ENCODE results near the gene GRAP2. TPM values are rescaled to one million over a fixed set of nuclear protein-coding genes. Genes with fewer than 3 reads are reported as not detected.

The GRAP2 gene
- total RNA-seq, 1 experiment from 2014 or later: 0.42 TPM

DNA sequence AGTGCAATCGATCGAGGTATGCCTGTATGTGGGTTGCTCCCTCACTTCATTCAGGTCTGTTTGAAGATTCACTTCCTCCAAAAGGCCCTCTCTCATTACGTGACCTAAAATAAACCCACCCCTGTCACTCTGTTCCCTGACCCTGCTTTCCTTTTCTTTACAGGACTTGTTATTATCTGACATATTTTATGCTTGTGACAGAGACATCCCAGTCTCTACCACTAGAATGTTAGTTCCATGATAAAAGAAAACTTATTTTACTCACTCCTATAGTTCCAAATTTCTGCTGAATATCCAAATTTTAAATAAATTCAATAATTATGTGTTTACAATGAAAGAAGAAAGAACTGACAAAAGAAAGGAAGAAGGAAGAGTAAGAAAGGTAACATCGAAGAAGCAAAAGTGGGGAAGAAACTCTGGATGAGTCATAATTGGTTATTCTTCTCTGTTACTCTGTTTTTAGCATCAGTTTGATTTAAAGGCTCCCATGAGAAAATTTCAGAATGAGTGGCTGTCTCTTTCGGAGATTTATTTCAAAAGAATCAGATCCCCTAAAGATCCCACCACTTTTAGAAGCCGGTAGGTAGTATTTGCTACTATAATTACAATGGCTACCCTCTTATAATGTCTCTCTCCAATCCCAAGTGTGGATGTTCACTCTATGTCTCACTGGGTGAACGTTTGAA lies 40.8 kb upstream of the GRAP2 start (continued):
- TF ChIP-seq, protein P1, sequence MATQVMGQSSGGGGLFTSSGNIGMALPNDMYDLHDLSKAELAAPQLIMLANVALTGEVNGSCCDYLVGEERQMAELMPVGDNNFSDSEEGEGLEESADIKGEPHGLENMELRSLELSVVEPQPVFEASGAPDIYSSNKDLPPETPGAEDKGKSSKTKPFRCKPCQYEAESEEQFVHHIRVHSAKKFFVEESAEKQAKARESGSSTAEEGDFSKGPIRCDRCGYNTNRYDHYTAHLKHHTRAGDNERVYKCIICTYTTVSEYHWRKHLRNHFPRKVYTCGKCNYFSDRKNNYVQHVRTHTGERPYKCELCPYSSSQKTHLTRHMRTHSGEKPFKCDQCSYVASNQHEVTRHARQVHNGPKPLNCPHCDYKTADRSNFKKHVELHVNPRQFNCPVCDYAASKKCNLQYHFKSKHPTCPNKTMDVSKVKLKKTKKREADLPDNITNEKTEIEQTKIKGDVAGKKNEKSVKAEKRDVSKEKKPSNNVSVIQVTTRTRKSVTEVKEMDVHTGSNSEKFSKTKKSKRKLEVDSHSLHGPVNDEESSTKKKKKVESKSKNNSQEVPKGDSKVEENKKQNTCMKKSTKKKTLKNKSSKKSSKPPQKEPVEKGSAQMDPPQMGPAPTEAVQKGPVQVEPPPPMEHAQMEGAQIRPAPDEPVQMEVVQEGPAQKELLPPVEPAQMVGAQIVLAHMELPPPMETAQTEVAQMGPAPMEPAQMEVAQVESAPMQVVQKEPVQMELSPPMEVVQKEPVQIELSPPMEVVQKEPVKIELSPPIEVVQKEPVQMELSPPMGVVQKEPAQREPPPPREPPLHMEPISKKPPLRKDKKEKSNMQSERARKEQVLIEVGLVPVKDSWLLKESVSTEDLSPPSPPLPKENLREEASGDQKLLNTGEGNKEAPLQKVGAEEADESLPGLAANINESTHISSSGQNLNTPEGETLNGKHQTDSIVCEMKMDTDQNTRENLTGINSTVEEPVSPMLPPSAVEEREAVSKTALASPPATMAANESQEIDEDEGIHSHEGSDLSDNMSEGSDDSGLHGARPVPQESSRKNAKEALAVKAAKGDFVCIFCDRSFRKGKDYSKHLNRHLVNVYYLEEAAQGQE (IDR thresholded peaks at IDR 0.05; ENCODE audit: low read depth): no peak
- no peak for TF ChIP-seq SRF (IDR thresholded peaks at IDR 0.05; ENCODE audit: low read depth)
- TF ChIP-seq EZH2 (IDR thresholded peaks at IDR 0.05): no peak

DNA sequence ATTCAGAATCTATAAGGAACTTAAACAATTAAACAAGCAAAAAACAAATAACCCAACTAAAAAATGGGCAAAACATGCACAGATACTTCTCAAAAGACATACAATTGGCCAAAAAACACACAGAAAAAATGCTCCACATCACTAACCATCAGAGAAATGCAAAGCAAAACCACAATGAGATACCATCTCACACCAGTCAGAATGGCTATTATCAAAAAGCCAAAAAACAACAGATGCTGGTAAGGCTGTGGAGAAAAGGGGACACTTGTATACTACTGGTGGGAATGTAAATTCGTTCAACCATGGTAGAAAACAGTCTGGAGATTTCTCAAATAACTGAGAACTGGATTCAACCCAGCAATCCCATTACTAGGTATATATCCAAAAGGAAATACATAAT lies 32.1 kb upstream of the GRAP2 start:
- intact Hi-C loops (cut with micrococcal nuclease): no loop called here
- no peaks in the 10 kb centered on the region for H3K9me2 ChIP-seq (ENCODE audit: insufficient read depth)
- ATAC-seq (no peak), DNase-seq (ENCODE audit: low read depth, low spot score) (no peak)
- no peaks in the 10 kb centered on the region for H4K20me1 ChIP-seq (ENCODE audit: insufficient read depth)
- no peak overlapping the region for H3K4me2 ChIP-seq (ENCODE audit: low read length)
- H3K4me3 ChIP-seq (replicated peaks in 1 of 2; ENCODE audit: low read depth in 1 of 2, low read length in 2 of 2): no peak overlapping the region
- no peak overlapping the region for H3K9ac ChIP-seq (ENCODE audit: low read length)
- H3K27ac ChIP-seq (ENCODE audit: low read depth, low read length): no peak overlapping the region
- BruUV-seq (replicated peaks): no TSS peak
- no peaks in the 10 kb centered on the region for H3K4me1 ChIP-seq (ENCODE audit: control insufficient read depth in 1 of 2, insufficient read depth in 2 of 2, low read length in 2 of 2)
- H3K36me3 ChIP-seq (ENCODE audit: control insufficient read depth in 1 of 2, insufficient read depth in 2 of 2, low read length in 2 of 2): no peaks in the 10 kb centered on the region
- H3K9me3 ChIP-seq (ENCODE audit: control insufficient read depth in 1 of 2, insufficient read depth in 1 of 2, low read depth in 1 of 2, low read length in 2 of 2): no peaks in the 10 kb centered on the region
- H3K27me3 ChIP-seq (ENCODE audit: insufficient read depth, low read length): peaks cover 57% of the 10 kb centered on the region
- RAD21 ChIA-PET (ENCODE audit: low non-redundant PET in 1 of 2, low total read pairs in 2 of 2, uncharacterized antibody in 2 of 2, unreplicated experiment in 2 of 2): no interaction called here
- H3K79me2 ChIP-seq (ENCODE audit: insufficient read depth, low read length): no peaks in the 10 kb centered on the region
- CTCF ChIA-PET: no interaction called here
- H2AFZ ChIP-seq (ENCODE audit: low read depth, low read length, poor library complexity, severe bottlenecking): no peak overlapping the region
- POLR2A ChIA-PET: no interaction called here
- TF ChIP-seq FOSL1 (IDR thresholded peaks at IDR 0.05; ENCODE audit: low read depth) (no peak), SP1 (IDR thresholded peaks at IDR 0.05; ENCODE audit: low read depth) (no peak), CBX3 (IDR thresholded peaks at IDR 0.05; ENCODE audit: low read depth) (no peak), ZFX (IDR thresholded peaks at IDR 0.05) (no peak), SRF (IDR thresholded peaks at IDR 0.05; ENCODE audit: low read depth) (no peak), EZH2 (IDR thresholded peaks at IDR 0.05) (no peak), SIN3A (IDR thresholded peaks at IDR 0.05; ENCODE audit: low read depth) (no peak), POLR2A (IDR thresholded peaks at IDR 0.05; ENCODE audit: borderline replicate concordance, extremely low read depth, insufficient read depth, insufficient read length) (no peak), YY1 (IDR thresholded peaks at IDR 0.05; ENCODE audit: extremely low read depth, insufficient replicate concordance, low read depth, low read length) (no peak)
- TF ChIP-seq, protein P1 (IDR thresholded peaks at IDR 0.05; ENCODE audit: low read depth): no peak
- TF ChIP-seq, protein P2, sequence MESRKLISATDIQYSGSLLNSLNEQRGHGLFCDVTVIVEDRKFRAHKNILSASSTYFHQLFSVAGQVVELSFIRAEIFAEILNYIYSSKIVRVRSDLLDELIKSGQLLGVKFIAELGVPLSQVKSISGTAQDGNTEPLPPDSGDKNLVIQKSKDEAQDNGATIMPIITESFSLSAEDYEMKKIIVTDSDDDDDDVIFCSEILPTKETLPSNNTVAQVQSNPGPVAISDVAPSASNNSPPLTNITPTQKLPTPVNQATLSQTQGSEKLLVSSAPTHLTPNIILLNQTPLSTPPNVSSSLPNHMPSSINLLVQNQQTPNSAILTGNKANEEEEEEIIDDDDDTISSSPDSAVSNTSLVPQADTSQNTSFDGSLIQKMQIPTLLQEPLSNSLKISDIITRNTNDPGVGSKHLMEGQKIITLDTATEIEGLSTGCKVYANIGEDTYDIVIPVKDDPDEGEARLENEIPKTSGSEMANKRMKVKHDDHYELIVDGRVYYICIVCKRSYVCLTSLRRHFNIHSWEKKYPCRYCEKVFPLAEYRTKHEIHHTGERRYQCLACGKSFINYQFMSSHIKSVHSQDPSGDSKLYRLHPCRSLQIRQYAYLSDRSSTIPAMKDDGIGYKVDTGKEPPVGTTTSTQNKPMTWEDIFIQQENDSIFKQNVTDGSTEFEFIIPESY (IDR thresholded peaks at IDR 0.05; ENCODE audit: extremely low read depth, insufficient replicate concordance, low read length): no peak
- TF ChIP-seq, protein P3, sequence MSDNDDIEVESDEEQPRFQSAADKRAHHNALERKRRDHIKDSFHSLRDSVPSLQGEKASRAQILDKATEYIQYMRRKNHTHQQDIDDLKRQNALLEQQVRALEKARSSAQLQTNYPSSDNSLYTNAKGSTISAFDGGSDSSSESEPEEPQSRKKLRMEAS (IDR thresholded peaks at IDR 0.05): no peak
